Measurements from ENCODE around the gene COL8A1.

DNA sequence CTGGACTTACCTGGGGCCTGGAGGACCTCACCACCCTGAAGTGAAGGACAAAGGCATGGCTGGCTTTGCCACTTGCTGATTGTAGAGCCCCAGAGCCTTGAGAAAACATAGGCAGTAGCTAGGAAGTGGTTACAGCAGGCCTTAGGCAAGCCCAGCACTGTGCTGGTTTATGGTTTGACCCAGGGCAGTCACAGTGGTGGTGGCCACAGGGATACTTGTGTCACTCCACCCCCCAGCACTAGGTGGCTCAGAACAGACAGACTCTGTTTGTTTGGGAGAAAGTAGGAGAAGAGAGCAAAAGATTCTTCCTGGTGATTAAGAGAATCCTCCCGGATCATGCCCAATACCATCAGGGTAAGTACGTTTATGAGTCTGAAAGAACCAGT lies 13.2 kb upstream of the COL8A1 start:
- no peak for TF ChIP-seq ETV6 (CRISPR knock-in tag; IDR thresholded peaks at IDR 0.05)
- no peak for TF ChIP-seq FOXP1 (CRISPR knock-in tag; IDR thresholded peaks at IDR 0.05; ENCODE audit: borderline replicate concordance)

Measured in WTC11 (cell line).